CD4-positive, CD25-positive, alpha-beta regulatory T cell (primary cell): ENCODE data around the gene PIAS1. TPM values are rescaled to one million over a fixed set of nuclear protein-coding genes. Genes with fewer than 3 reads are reported as not detected.
A peak's percentile ranks its signal among the peaks of the same experiment; 100 is the strongest.
"Not testable (repeated sequence)": the region's sequence is repeated elsewhere in the genome, so short reads cannot be mapped to it uniquely, and the experiment has no call there.

Source experiments
- ATAC-seq, 2 donors: fragments of 150-1000 bp; cut with Tn5 transposase; one replicate each; pipeline ENCODE4 v1.10.0; 2021; ENCODE audit warnings: low read depth in 2 of 2, moderate number of reproducible peaks in 2 of 2, moderate library complexity in 1 of 2
- DNase-seq, 3 donors: peaks; one replicate each; pipeline versions ENCODE4 v3.0.0 to v3.0.0-alpha.2; 2012 to 2022; ENCODE audit warnings: mixed read lengths in 1 of 3
- H3K27ac ChIP-seq: one replicate; pipeline ENCODE4 v1.7.0; 2013; ENCODE audit warnings: mild to moderate bottlenecking, low read length; ENCODE audit not compliant: insufficient read depth, poor library complexity, severe bottlenecking
- H3K27me3 ChIP-seq: one replicate; pipeline ENCODE4 v1.7.0; 2013; ENCODE audit warnings: low read length; ENCODE audit not compliant: control insufficient read depth, insufficient read depth
- H3K36me3 ChIP-seq: one replicate; pipeline ENCODE4 v1.7.0; 2013; ENCODE audit warnings: mild to moderate bottlenecking, low read length, moderate library complexity; ENCODE audit not compliant: control insufficient read depth, insufficient read depth
- H3K4me1 ChIP-seq: 2 replicates; pipeline ENCODE4 v1.7.0; 2013; ENCODE audit warnings: mild to moderate bottlenecking, low read length; ENCODE audit not compliant: insufficient read depth, control insufficient read depth, poor library complexity, severe bottlenecking
- H3K4me3 ChIP-seq: one replicate; pipeline ENCODE4 v1.7.0; 2013; ENCODE audit warnings: low read depth, mild to moderate bottlenecking, low read length, moderate library complexity
- H3K9me3 ChIP-seq, 2 experiments: 1 replicate in 1 of 2; 2 replicates in 1 of 2; pipeline ENCODE4 v1.7.0; 2013; ENCODE audit warnings: low read length in 2 of 2, mild to moderate bottlenecking in 1 of 2, moderate library complexity in 1 of 2; ENCODE audit not compliant: control insufficient read depth in 2 of 2
- H3K27ac Mint-ChIP-seq, 3 donors: one replicate each; pipeline ENCODE4 v1.8.0; 2020 to 2022; ENCODE audit warnings: mild to moderate bottlenecking in 3 of 3, mixed read lengths in 3 of 3, moderate library complexity in 2 of 3
- H3K27me3 Mint-ChIP-seq: one replicate; pipeline ENCODE4 v1.8.0; 2022; ENCODE audit warnings: mild to moderate bottlenecking, mixed read lengths
- H3K36me3 Mint-ChIP-seq: one replicate; pipeline ENCODE4 v1.8.0; 2020; ENCODE audit warnings: mixed read lengths
- H3K4me1 Mint-ChIP-seq, 4 donors: one replicate each; pipeline ENCODE4 v1.8.0; 2020 to 2022; ENCODE audit warnings: mixed read lengths in 4 of 4, mild to moderate bottlenecking in 1 of 4
- H3K4me3 Mint-ChIP-seq, 4 donors: one replicate each; pipeline ENCODE4 v1.8.0; 2020 to 2022; ENCODE audit warnings: mild to moderate bottlenecking in 4 of 4, mixed read lengths in 4 of 4, moderate library complexity in 3 of 4
- H3K9me3 Mint-ChIP-seq, 7 donors: one replicate each; pipeline ENCODE4 v1.8.0; 2020 to 2022; ENCODE audit warnings: mixed read lengths in 7 of 7, mild to moderate bottlenecking in 3 of 7, moderate library complexity in 2 of 7
- polyA plus RNA-seq, 4 donors: library from polyadenylated mRNA; unstranded; fragments of 300-500 nt; fragmentation: Illumina TruSeq; gene quantifications; one replicate each; pipeline ENCODE4 v1.2.3, GENCODE V29; 2021
- total RNA-seq: library from RNA; stranded (reverse); gene quantifications from one replicate; pipeline ENCODE4 v1.2.3, GENCODE V29; 2022

PIAS1 gene
- total and polyA plus RNA-seq, 5 donors from 2014 or later, result 102 to 156 (median 137) TPM

GRCh38 chr15:68234520-68234919, 180.4 kb downstream of the PIAS1 start:
- H3K4me1 Mint-ChIP-seq, result peaks cover 0 to 13% (median 6%) of the 10 kb centered on the region in 4 donors
- not testable (repeated sequence) for H3K9me3 Mint-ChIP-seq, H3K27me3 ChIP-seq, H3K36me3 Mint-ChIP-seq, H3K36me3 ChIP-seq, H3K9me3 ChIP-seq, H3K27ac Mint-ChIP-seq, H3K4me3 ChIP-seq, H3K4me1 ChIP-seq, H3K27ac ChIP-seq, DNase-seq, ATAC-seq
- peaks cover 21% of the 10 kb centered on the region for H3K27me3 Mint-ChIP-seq
- H3K4me3 Mint-ChIP-seq, result peak overlapping the region in 1 of 4 donors; percentile 11

- no peak for ATAC-seq
- Mint-ChIP-seq H3K36me3 (no peaks in the 10 kb centered on the region), H3K27me3 (peaks cover 21% of the 10 kb centered on the region), H3K4me3 (no peak overlapping the region), H3K27ac (no peak overlapping the region), H3K4me1 (peaks cover 0 to 10% (median 3%) of the 10 kb centered on the region in 4 donors), H3K9me3 (no peaks in the 10 kb centered on the region)
- DNase-seq, result no peak
- no peaks in the 10 kb centered on the region for H3K36me3 ChIP-seq
- H3K27me3 ChIP-seq, result no peaks in the 10 kb centered on the region
- no peaks in the 10 kb centered on the region for H3K9me3 ChIP-seq
- H3K4me3 ChIP-seq, result no peak overlapping the region
- no peak overlapping the region for H3K27ac ChIP-seq
- H3K4me1 ChIP-seq, result peaks cover 4% of the 10 kb centered on the region
Measured at GRCh38 chr15:68235022-68235421, 180.9 kb downstream of the PIAS1 start.

GRCh38 chr15:68239025-68239424, 184.9 kb downstream of the PIAS1 start:
- Histone ChIP-seq H3K4me3 (no peak overlapping the region), H3K9me3 (peaks cover 1 to 8% of the 10 kb centered on the region in 2 experiments), H3K27me3 (no peaks in the 10 kb centered on the region), H3K36me3 (no peaks in the 10 kb centered on the region), H3K4me1 (no peaks in the 10 kb centered on the region), H3K27ac (no peak overlapping the region)
- no peak for ATAC-seq
- Mint-ChIP-seq H3K4me3 (no peak overlapping the region), H3K27me3 (peaks cover 24% of the 10 kb centered on the region), H3K27ac (no peak overlapping the region), H3K36me3 (no peaks in the 10 kb centered on the region), H3K9me3 (peaks cover 0 to 17% (median 2%) of the 10 kb centered on the region in 7 donors), H3K4me1 (no peaks in the 10 kb centered on the region)
- DNase-seq, result no peak

GRCh38 chr15:68241088-68241935, 187.2 kb downstream of the PIAS1 start:
- H3K4me1 Mint-ChIP-seq, result no peaks in the 10 kb centered on the region

More at GRCh38 chr15:68241088-68241935, 187.2 kb downstream of the PIAS1 start:
- Mint-ChIP-seq H3K27me3 (peaks cover 32% of the 10 kb centered on the region), H3K36me3 (no peaks in the 10 kb centered on the region), H3K27ac (no peak overlapping the region), H3K9me3 (peaks cover 0 to 25% (median 6%) of the 10 kb centered on the region in 7 donors), H3K4me3 (no peak overlapping the region)
- Histone ChIP-seq H3K27ac (no peak overlapping the region), H3K36me3 (no peaks in the 10 kb centered on the region), H3K4me3 (no peak overlapping the region), H3K27me3 (no peaks in the 10 kb centered on the region), H3K4me1 (no peaks in the 10 kb centered on the region), H3K9me3 (peaks cover 12 to 18% of the 10 kb centered on the region in 2 experiments)
- ATAC-seq (no peak), DNase-seq (no peak)

Other genes with a start within 250 kb of the PIAS1 start
- 2.5 TPM for gene SKOR1, start 228.8 kb upstream of the PIAS1 start, total RNA-seq
- gene SKOR1, start 228.8 kb upstream of the PIAS1 start, polyA plus RNA-seq, result not detected
- not detected for gene RNU6-1, start 214.3 kb upstream of the PIAS1 start, total RNA-seq
- not detected for gene RNU6-1, start 214.3 kb upstream of the PIAS1 start, polyA plus RNA-seq
- 3.2 TPM for gene CALML4, start 151.0 kb downstream of the PIAS1 start, total RNA-seq
- 1 to 10 TPM in 1 of 4 donors, under 1 TPM in 3; 0.17 to 1.4 (median 0.51) TPM for gene CALML4, start 151.0 kb downstream of the PIAS1 start, polyA plus RNA-seq
- gene CLN6, start 175.4 kb downstream of the PIAS1 start, total RNA-seq, result 14.2 TPM
- 1 to 10 TPM; 1.4 to 1.9 (median 1.5) TPM for gene CLN6, start 175.4 kb downstream of the PIAS1 start, polyA plus RNA-seq
- 55.2 TPM for gene FEM1B, start 223.4 kb downstream of the PIAS1 start, total RNA-seq
- gene FEM1B, start 223.4 kb downstream of the PIAS1 start, polyA plus RNA-seq, result 10 to 100 TPM; 15.7 to 27.1 (median 16.9) TPM